DMS 273 (cell line): ENCODE results near the gene KRTAP12-2.
"Not testable (repeated sequence)": the region's sequence is repeated elsewhere in the genome, so short reads cannot be mapped to it uniquely, and the experiment has no call there.

Source experiments
- DNase-seq: peaks from one replicate; lab custom pipeline; 2025; ENCODE audit not compliant: unreplicated experiment; lab: John Stamatoyannopoulos, UW

Gene KRTAP12-2

GRCh38 chr21:44653656-44654575 is 12.8 kb downstream of the KRTAP12-2 start:
- DNase-seq, result no peak

GRCh38 chr21:44653123-44653522 is 13.6 kb downstream of the KRTAP12-2 start:
- peak; percentile 17 for DNase-seq

DNA sequence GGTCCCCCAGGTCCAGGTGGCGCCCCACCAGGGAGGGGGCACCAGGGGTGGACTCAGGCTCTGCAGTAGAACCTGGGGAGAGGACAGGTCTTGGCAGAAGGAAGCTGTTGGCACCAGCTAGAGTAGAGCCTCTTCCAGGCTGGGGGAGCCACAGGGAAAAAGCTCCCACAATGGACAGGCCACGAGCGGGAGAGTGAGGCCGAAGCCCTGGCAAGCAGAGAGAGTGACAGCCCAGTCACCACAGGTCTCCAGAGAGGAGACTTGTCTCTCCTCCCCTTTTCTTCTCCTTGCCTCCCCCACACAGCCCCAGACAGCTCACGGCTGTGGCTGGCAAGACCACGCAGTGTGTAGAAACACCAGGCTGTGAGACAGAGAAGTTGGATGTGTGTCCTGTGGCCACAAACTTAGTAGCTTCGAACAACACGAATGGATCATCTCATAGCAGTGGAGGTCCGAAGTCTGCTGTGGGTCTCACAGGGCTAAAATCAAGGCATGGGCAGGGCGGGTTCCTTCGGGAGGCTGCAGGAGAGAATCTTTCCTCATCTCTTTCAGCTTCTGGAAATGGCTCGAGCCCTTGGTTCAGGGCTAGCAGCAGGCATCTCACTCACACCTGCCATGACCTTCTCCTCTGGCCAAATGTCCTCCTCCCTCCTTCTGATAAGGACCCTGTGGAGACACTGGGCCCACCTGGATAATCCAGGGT is 15.6 kb downstream of the KRTAP12-2 start:
- no peak for DNase-seq

DNA sequence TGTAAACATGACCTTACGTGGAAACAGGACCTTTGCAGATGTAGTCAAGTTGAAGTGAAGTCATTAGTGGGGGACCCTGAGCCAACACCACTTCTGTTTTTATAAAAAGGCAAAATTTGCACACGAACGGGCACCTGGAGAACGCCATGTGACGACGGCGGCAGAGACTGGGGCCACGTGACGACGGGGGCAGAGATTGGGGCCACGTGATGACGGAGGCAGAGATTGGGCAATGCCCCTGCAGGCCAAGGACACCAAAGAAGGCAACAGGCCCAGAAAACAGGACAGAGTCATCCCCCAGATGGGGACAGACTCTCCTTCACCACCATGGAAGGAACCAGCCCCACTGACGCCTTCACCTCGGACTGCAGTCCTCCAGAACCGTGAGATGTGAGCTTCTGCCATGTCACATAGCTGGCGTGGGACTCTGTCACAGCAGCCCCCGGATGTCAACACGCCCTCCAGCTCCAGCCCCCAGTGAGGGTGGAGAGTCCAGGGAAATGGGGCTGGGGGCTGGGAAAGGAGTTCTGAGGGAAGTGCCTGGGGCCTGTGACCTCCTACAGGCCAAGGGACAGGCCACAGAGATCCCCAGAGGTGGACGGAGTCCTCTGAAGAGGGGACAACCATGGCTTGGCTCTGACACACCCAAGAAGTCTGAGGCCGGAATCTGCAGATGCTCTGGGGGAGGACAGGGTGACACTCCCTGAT is 16.3 kb downstream of the KRTAP12-2 start:
- DNase-seq, result no peak

- no peak for DNase-seq
Observed at GRCh38 chr21:44649521-44650100, 17.1 kb downstream of the KRTAP12-2 start.

DNA sequence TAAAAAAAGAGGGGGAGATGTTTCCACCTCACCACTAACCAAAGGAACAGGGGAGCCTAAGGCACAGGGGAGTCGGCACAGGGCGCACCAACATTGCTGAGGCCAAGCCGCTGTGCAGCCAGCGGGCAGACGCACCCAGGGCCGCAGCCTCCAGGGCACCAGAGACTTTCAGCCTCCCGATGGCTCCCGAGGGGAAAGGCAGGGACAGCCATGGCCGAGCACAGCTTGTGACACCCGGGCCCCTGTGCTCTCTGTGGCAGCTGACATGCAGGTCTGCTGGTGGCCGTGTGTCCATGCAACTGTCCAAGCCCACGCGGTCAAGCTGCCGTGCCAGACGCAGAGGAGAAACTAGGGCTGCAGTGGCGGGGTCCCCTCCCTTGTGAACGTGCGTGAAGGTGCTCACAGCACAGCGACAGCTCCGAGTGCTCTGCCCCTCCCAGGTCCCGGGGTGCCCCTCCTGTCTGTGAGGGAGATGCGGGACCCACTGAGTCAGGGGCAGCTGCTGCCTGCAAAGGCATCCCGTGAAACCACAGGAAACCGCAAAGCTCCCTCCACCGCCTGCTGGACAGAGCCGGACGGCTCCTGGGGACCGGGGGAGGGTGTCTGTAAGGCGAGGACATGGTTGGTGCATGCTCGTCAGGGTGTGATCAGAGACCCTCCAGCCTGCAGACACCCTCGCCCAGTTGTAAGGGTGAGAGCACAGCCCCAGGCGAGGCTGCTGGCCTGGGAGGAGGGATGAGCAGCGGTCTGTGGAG is 18.0 kb downstream of the KRTAP12-2 start:
- no peak for DNase-seq

DNA sequence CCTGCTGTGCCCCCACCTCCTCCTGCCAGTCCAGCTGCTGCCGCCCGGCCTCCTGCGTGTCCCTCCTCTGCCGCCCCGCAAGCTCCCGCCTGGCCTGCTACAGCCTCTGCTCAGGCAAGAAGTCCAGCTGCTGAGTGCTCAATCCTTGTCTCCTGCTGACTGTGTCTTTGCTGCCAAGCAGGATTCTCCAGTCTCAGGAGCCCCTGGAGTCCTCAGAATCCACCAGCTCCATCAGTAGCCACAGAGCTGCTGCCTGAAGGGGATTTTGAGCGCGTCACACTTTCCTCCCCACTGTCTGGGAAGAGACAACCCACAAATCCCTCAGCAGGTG is 19.5 kb downstream of the KRTAP12-2 start:
- DNase-seq, result peak; percentile 83

- peak; percentile 83 for DNase-seq
Observed at GRCh38 chr21:44646366-44647221, 20.1 kb downstream of the KRTAP12-2 start, which contains the start of gene KRTAP10-11. TSS of gene KRTAP10-11 (plus strand) at chr21:44646414. CDS start at chr21:44646459, 45 bp downstream.

DNA sequence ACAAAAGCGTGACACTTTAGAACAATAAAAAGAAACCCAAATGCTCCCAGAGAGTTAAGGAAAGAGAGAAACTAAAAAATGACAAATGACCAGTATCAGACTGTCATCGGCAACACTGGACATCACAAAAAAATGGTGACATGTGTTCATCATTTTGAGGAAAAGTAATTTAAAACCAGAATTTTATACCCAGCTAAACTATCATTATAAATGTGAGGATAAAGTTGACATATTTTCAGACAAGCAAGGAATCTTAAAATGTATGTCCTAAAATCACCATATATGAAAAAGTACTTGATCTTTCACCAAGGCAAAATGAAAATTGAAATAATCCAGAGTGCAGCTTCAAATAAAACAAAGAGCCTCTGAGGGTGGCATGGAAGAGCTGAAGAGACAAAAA is 21.8 kb downstream of the KRTAP12-2 start:
- no peak for DNase-seq

- DNase-seq, result no peak
Observed at GRCh38 chr21:44643741-44644310, 22.9 kb downstream of the KRTAP12-2 start.

- no peak for DNase-seq
Observed at GRCh38 chr21:44640761-44641160, 26.0 kb downstream of the KRTAP12-2 start.

DNA sequence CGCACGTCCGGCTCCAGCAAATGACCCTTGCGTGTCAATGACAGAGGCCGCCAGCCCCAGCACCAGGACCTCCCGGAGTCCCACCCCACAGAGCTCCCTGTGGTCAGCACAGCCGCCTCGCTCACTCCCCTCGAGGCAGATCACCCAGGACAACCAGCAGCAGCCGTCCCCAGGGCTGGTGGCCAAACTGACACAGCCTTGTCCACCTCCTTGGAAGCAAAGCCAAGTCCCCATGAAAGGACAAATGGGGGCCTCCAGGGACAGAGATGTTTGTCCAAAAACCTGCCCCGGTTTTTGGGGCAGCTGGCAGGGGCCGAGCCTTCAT is 27.4 kb downstream of the KRTAP12-2 start:
- DNase-seq, result no peak

GRCh38 chr21:44638506-44639330 is 28.0 kb downstream of the KRTAP12-2 start:
- DNase-seq, result not testable (repeated sequence)

DNA sequence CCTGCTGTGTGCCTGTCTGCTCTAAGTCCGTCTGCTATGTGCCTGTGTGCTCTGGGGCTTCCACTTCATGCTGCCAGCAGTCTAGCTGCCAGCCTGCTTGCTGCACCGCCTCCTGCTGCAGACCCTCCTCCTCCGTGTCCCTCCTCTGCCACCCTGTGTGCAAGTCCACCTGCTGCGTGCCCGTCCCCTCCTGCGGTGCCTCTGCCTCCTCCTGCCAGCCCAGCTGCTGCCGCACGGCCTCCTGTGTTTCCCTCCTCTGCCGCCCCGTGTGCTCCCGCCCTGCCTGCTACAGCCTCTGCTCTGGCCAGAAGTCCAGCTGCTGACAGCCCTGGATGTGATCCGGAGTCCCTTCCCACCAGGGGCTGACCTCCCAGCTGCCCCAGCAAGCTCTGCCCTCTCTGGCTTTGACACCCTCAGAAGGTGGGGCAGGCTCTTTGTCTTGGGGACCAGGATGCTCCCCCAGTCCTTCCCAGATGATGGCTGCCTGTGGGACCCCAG is 28.8 kb downstream of the KRTAP12-2 start:
- DNase-seq, result peak; percentile 74

- peak; percentile 80 for DNase-seq
Observed at GRCh38 chr21:44637018-44637850, 29.5 kb downstream of the KRTAP12-2 start, which contains the start of gene KRTAP10-10. TSS of gene KRTAP10-10 (plus strand) at chr21:44637356. CDS start at chr21:44637418, 62 bp downstream.

GRCh38 chr21:44636209-44637017 is 30.3 kb downstream of the KRTAP12-2 start:
- no peak for DNase-seq
